Kidney epithelial cell (primary cell): ENCODE results near the gene IRF2. TPM values are rescaled to one million over a fixed set of nuclear protein-coding genes. Genes with fewer than 3 reads are reported as not detected.

Experiments used
- DNase-seq: peaks from one replicate; pipeline ENCODE4 v3.0.0-alpha.2; 2010; ENCODE audit warnings: low read depth
- H3K27me3 ChIP-seq: 2 replicates; pipeline ENCODE4 v1.6.0; 2011; ENCODE audit warnings: low read length; ENCODE audit not compliant: control insufficient read depth, insufficient read depth
- H3K36me3 ChIP-seq: 2 replicates; pipeline ENCODE4 v1.5.1; 2011; ENCODE audit warnings: low read length; ENCODE audit not compliant: control insufficient read depth, insufficient read depth
- H3K4me3 ChIP-seq: 2 replicates; pipeline ENCODE4 v1.5.1; 2011; ENCODE audit warnings: low read depth, mild to moderate bottlenecking, control low read depth, low read length
- total RNA-seq: library from RNA; depleted of rRNA; stranded (reverse); fragments of >200 nt; gene quantifications from 2 replicates; pipeline ENCODE4 v1.2.3, GENCODE V29; 2015
- TF ChIP-seq, protein P1 (sequence below): IDR thresholded peaks from 2 replicates; pipeline ENCODE4 v1.5.1; 2011; ENCODE audit warnings: mild to moderate bottlenecking, moderate library complexity, low read length, control low read depth, inconsistent platforms; ENCODE audit not compliant: insufficient read depth, poor library complexity, severe bottlenecking

Gene IRF2
- total RNA-seq, 1 donor from 2014 or later = 30.4 TPM

- Histone ChIP-seq H3K27me3 (no peaks in the 10 kb centered on the region), H3K4me3 (no peak overlapping the region), H3K36me3 (no peaks in the 10 kb centered on the region)
- DNase-seq = no peak
- TF ChIP-seq, protein P1, sequence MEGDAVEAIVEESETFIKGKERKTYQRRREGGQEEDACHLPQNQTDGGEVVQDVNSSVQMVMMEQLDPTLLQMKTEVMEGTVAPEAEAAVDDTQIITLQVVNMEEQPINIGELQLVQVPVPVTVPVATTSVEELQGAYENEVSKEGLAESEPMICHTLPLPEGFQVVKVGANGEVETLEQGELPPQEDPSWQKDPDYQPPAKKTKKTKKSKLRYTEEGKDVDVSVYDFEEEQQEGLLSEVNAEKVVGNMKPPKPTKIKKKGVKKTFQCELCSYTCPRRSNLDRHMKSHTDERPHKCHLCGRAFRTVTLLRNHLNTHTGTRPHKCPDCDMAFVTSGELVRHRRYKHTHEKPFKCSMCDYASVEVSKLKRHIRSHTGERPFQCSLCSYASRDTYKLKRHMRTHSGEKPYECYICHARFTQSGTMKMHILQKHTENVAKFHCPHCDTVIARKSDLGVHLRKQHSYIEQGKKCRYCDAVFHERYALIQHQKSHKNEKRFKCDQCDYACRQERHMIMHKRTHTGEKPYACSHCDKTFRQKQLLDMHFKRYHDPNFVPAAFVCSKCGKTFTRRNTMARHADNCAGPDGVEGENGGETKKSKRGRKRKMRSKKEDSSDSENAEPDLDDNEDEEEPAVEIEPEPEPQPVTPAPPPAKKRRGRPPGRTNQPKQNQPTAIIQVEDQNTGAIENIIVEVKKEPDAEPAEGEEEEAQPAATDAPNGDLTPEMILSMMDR = no peak
Measured at GRCh38 chr4:184437565-184438265, 36.6 kb downstream of the IRF2 start.

- H3K27me3 ChIP-seq = no peaks in the 10 kb centered on the region
- DNase-seq = no peak
- H3K36me3 ChIP-seq = no peaks in the 10 kb centered on the region
- TF ChIP-seq, protein P1 = no peak
- H3K4me3 ChIP-seq = no peak overlapping the region
Measured at GRCh38 chr4:184434501-184435066, 39.8 kb downstream of the IRF2 start.

GRCh38 chr4:184434021-184434420 lies 40.3 kb downstream of the IRF2 start:
- Histone ChIP-seq H3K4me3 (no peak overlapping the region), H3K27me3 (no peaks in the 10 kb centered on the region), H3K36me3 (no peaks in the 10 kb centered on the region)
- TF ChIP-seq, protein P1 = no peak
- no peak for DNase-seq

DNA sequence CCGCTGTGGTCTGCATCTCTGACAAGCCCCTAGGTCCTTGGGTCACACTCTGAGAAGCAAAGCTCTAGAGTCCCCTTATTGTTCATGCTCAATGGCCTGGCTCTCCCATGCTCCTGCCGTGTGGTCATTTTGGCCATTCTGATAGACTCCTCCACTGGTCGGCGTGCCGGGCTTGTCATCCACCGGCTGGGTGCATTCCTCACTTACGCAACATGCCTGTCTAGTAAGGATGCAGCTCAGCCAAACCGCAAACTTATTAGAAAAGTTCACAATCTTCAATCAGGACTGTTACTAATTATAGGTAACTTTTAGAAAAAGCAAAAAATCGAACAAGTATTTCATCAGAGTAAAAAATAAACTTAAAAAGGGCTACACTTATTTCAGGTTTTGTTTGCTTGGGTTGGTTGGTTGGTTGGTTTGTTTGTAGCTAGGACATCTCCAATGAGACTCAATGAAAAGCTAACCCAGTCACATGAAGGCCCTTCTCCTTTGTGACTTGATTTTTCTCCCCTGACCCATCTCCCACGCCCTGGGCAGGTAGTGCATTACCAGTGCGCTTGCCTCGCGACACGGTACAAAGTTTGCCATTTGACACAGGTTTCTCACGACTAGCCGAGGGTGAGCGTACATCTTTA lies 41.0 kb downstream of the IRF2 start:
- no peaks in the 10 kb centered on the region for H3K36me3 ChIP-seq
- TF ChIP-seq, protein P1 = no peak
- H3K27me3 ChIP-seq = no peaks in the 10 kb centered on the region
- no peak for DNase-seq
- no peak overlapping the region for H3K4me3 ChIP-seq

GRCh38 chr4:184432127-184432922 lies 42.0 kb downstream of the IRF2 start:
- Histone ChIP-seq H3K27me3 (no peaks in the 10 kb centered on the region), H3K4me3 (no peak overlapping the region), H3K36me3 (no peaks in the 10 kb centered on the region)
- TF ChIP-seq, protein P1 = no peak
- no peak for DNase-seq
